ENCODE measurements around the gene PLAAT3.
"Not testable (repeated sequence)": the region's sequence is repeated elsewhere in the genome, so short reads cannot be mapped to it uniquely, and the experiment has no call there.

Gene PLAAT3

DNA sequence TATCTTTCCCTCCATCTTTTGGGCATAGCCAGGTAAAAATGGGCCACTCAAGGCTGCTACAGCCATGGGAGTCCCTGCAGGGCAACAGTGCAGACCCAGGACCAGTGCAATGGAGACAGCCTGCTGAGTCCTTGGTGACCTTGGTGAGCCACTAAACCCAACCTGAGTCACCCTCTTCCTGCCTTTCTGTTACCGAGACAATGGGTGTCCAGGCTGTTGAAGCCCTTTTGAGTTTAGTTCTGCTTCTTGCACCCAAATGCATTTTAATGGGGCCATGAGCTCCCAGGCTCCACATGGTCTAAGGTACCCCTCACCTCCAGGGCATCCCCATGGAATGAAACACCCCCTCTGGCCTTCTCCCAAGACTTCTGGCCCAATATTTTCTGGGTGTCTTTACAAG lies 78.5 kb downstream of the PLAAT3 start:
- DNase-seq: no peak

DNA sequence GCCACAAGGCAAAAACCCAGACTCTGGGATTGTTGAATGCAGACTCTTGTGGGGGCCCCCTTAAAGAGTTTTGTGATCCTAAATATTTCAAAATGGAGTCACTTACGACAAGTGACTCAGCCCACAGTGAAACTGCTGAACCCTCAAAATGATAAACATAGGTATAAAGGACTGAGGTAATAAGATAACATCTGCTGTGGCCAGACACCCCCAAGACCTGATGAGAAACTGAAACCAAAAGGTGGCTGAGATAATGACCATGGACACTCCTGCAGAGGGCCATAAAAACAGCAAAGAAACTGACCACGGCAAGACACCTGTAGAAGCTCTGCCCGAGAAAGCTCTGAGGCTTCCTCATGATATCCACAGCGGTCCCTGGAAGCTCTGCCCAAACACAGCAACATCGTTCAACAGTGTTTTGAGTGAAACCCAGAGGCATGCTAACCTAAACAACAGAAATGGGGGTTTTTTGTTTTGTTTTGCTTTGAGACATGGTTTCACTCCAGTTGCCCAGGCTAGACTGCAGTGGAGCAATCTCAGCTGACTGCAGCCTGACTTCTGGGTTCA lies 79.3 kb downstream of the PLAAT3 start:
- no peak for DNase-seq

DNA sequence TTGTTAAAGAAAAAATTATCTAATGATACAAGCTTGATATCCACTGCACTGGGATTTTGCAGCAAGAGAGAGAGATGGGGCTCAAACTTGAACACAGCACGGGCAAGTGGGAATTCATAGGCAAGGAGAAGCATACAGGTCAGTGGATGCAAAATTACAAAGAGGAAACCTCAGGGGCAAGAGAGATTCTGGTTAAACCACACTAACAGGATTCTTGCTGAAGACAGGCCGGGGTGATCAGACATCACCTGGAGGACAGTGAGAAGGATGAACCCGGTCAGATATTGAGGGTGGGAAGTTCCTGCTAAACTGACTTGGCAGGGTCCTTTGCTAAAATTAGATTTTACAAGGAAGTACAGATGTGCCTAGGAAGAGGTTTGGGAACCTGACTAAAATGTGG lies 80.2 kb downstream of the PLAAT3 start:
- DNase-seq: no peak

DNA sequence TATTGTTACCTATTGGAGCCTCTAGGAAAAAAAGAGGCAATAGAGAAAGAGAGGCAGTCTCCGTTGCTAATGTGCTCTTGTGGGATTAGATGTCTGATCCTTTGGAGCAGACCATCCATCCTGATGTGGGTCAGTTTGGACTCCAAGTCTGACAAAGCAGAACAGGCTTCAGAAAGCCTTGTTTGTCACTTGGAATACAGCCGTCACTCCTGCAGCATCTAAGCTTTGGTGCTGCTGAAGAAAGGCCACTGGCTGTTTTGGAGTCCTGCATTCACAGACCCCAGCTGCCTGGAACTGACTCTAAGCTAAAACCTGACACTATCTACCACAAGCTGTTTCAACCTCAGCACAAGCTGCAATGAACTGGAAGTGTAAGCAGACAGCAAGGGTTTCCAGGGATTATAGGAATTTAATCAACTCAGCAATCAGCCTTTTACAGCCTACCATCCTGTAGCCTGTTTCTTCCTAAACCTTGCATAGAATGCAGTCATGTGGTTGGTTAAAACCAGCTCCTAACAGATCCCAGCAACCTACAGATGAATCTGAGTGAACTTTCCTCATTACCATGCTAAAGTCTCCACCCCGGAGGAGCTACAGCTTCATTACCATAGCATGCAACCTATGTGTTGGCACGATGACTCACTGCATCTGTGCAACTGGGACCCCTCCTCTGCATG lies 81.3 kb downstream of the PLAAT3 start:
- no peak for DNase-seq

DNA sequence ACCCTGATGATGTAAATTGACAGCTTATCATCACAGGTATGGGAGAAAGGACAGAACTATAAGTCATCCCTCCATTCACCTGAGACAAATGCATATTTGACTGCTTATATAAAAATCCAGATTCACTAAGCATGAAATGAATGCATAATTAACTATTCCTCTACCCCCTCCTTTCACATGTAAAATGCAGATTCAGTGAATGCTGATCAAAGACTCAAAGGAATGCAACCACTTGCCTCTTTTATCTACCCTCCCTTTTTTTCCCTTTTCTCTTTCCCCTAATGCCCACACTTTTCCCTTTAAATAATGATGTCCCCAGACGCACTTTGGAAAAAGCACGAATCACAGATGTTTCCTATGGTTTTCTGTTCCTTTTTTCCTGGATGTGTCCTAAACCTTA lies 82.1 kb downstream of the PLAAT3 start:
- no peak for DNase-seq

DNA sequence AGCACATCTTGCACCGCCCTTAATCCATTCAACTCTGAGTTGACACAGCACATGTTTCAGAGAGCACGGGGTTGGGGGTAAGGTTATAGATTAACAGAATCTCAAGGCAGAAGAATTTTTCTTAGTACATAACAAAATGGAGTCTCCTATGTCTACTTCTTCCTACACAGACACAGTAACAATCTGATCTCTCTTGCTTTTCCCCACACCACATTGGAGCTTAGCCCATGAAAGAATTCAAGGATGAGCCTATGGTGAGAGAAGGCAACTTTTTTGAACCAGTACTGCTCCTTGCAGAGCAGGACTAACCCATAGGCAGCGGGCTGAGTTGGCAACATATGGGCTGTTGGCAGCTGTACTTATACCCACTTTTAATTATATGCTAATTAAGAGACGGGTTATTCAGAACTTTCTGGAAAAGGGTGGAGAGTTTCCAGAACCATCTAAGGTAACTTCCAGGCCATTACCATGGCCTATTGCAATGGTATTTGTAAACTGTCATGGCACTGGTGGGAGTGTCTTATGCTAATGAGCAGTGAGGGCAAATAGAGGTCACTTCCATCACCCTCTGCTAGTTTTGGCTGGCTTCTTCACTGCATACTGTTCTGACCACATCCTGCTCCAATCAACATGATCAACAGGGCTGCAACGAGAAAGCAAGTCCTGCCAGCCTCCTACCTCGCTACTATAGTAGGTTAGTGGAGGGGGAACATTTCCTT lies 83.0 kb downstream of the PLAAT3 start:
- not testable (repeated sequence) for DNase-seq

DNA sequence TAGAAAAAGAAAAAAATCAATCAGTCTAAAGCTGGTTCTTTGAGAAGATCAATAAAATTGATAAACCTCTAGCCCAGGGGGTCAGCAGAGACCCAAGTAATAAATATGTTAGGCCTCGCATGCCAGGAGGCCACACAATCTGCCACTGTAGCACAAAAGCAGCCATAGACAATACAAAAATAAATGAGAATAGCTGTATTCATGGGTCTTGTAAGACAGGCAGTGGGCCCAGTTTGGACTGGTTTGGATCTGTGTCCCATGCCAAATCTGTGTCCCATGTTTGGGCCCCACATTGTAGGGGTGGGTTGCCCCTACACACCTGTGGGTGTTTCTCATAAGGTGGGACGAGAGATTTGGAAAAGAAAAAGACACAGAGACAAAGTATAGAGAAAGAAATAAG lies 84.2 kb downstream of the PLAAT3 start:
- DNase-seq: no peak

DNA sequence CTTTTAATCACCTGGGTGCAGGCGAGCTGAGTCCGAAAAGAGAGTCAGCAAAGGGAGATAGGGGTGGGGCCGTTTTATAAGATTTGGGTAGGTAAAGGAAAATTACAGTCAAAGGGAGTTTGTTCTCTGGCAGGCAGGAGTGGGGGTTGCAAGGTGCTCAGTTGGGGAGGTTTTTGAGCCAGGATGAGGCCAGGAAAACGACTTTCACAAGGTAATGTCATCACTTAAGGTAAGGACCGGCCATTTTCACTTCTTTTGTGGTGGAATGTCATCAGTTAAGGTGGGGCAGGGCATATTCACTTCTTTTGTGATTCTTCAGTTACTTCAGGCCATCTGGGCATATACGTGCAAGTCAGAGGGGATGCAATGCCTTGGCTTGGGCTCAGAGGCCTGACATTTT lies 84.9 kb downstream of the PLAAT3 start:
- not testable (repeated sequence) for DNase-seq

DNA sequence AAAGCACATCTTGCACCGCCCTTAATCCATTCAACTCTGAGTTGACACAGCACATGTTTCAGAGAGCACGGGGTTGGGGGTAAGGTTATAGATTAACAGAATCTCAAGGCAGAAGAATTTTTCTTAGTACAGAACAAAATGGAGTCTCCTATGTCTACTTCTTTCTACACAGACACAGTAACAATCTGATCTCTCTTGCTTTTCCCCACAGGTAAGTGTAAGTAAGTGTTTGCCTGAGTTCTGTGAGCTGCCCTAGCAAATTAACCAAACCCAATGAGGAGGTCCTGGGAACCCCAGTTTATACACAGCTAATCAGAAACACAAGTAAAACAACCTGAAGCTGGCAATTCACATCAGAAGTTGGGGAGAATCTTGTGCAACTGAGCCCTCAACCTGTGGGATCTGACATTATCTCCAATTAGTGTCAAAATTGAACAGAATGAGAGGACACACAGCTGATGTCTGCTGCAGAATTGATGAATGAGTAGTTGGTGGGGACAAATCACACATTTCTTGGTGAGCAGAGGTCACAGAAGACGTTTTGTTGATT lies 85.4 kb downstream of the PLAAT3 start:
- DNase-seq: not testable (repeated sequence)

DNA sequence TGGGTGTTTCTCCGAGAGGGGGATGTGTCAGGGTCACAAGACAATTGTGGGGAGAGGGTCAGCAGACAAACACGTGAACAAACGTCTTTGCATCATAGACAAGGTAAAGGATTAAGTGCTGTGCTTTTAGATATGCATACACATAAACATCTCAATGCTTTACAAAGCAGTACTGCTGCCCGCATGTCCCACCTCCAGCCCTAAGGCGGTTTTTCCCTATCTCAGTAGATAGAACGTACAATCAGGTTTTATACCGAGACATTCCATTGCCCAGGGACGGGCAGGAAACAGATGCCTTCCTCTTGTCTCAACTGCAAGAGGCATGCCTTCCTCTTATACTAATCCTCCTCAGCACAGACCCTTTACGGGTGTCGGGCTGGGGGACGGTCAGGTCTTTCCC lies 86.1 kb downstream of the PLAAT3 start:
- DNase-seq: not testable (repeated sequence)

DNA sequence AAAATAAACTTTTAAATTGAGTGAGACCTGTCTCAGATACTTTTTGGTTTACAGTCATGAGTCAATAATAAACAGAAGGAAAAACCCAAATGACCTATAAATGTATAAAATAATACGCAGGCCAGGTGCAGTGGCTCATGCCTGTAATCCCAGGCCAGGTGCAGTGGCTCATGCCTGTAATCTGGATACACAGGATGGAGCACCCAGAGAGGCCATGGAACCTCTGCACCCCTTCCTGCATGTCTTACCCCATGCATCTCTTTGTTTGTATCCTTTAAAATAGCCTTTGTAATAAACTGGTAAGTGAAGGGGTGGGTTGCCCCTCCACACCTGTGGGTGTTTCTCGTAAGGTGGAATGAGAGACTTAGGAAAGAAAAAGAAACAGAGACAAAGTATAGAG lies 86.6 kb downstream of the PLAAT3 start:
- no peak for DNase-seq
